Measurements from ENCODE around the gene FAM53A.
"Not testable (repeated sequence)": the region's sequence is repeated elsewhere in the genome, so short reads cannot be mapped to it uniquely, and the experiment has no call there.

The FAM53A gene

GRCh38 chr4:1607436-1608195, 76.5 kb downstream of the FAM53A start:
- H3K27me3 ChIP-seq (ENCODE audit: control insufficient read depth in 1 of 2, insufficient read depth in 1 of 2, low read length in 2 of 2), result peaks cover 0 to 37% of the 10 kb centered on the region in 2 experiments
- not testable (repeated sequence) for H4K8ac ChIP-seq (ENCODE audit: low read length); H2BK120ac ChIP-seq (ENCODE audit: low read depth, low read length); H3K14ac ChIP-seq (ENCODE audit: low read length in 2 of 2); H3K27ac ChIP-seq (ENCODE audit: low read length, poor library complexity, severe bottlenecking); H3K4me3 ChIP-seq (ENCODE audit: insufficient read depth in 1 of 2, low read depth in 1 of 2, low read length in 2 of 2); H3K4ac ChIP-seq (ENCODE audit: low read depth in 1 of 2, low read length in 2 of 2); H2AK5ac ChIP-seq (ENCODE audit: low read length, severe bottlenecking); H3K79me1 ChIP-seq (replicated peaks; ENCODE audit: low read length, poor library complexity, severe bottlenecking); H3K23ac ChIP-seq (ENCODE audit: low read length in 2 of 2); H4K91ac ChIP-seq (ENCODE audit: low read length); H2BK15ac ChIP-seq (ENCODE audit: low read depth, poor library complexity, severe bottlenecking); H2BK12ac ChIP-seq (ENCODE audit: low read length in 2 of 2); H3K9me3 ChIP-seq (ENCODE audit: control insufficient read depth, low read length); H3K4me2 ChIP-seq (ENCODE audit: low read length, poor library complexity, severe bottlenecking); H2BK5ac ChIP-seq (ENCODE audit: low read depth, low read length, poor library complexity, severe bottlenecking); DNase-seq; H3K9ac ChIP-seq (ENCODE audit: low read length); H2AFZ ChIP-seq (ENCODE audit: low read depth, low read length); H3K36me3 ChIP-seq (ENCODE audit: control insufficient read depth in 1 of 2, insufficient read depth in 2 of 2, low read depth in 1 of 2, low read length in 2 of 2); H3K4me1 ChIP-seq (ENCODE audit: control insufficient read depth, insufficient read depth, low read depth, low read length); H3K18ac ChIP-seq (ENCODE audit: low read depth in 1 of 2, low read length in 2 of 2)
- WGBS, result 90% methylated on average over 23 of the region's 23 CpGs

GRCh38 chr4:1604706-1605205, 79.4 kb downstream of the FAM53A start:
- no peak overlapping the region for H4K91ac ChIP-seq (ENCODE audit: low read length)
- H3K9ac ChIP-seq (ENCODE audit: low read length), result no peak overlapping the region
- no peak overlapping the region for H2BK5ac ChIP-seq (ENCODE audit: low read depth, low read length, poor library complexity, severe bottlenecking)
- H2BK120ac ChIP-seq (ENCODE audit: low read depth, low read length), result no peak overlapping the region
- no peak overlapping the region for H3K14ac ChIP-seq (ENCODE audit: low read length in 2 of 2)
- 65% methylated on average over 19 of the region's 19 CpGs for WGBS
- no peak overlapping the region for H2AFZ ChIP-seq (ENCODE audit: low read depth, low read length)
- DNase-seq, result no peak
- H3K27ac ChIP-seq (ENCODE audit: low read length, poor library complexity, severe bottlenecking), result no peak overlapping the region
- H3K79me1 ChIP-seq (replicated peaks; ENCODE audit: low read length, poor library complexity, severe bottlenecking), result no peaks in the 10 kb centered on the region
- no peak overlapping the region for H4K8ac ChIP-seq (ENCODE audit: low read length)
- H2BK15ac ChIP-seq (ENCODE audit: low read depth, poor library complexity, severe bottlenecking), result no peak overlapping the region
- H3K4me2 ChIP-seq (ENCODE audit: low read length, poor library complexity, severe bottlenecking), result no peak overlapping the region
- H3K4ac ChIP-seq (ENCODE audit: low read depth in 1 of 2, low read length in 2 of 2), result no peak overlapping the region
- no peaks in the 10 kb centered on the region for H3K9me3 ChIP-seq (ENCODE audit: control insufficient read depth, low read length)
- H2BK12ac ChIP-seq (ENCODE audit: low read length in 2 of 2), result no peak overlapping the region
- no peak overlapping the region for H2AK5ac ChIP-seq (ENCODE audit: low read length, severe bottlenecking)
- no peak overlapping the region for H3K4me3 ChIP-seq (ENCODE audit: insufficient read depth in 1 of 2, low read depth in 1 of 2, low read length in 2 of 2)
- H3K36me3 ChIP-seq (ENCODE audit: control insufficient read depth in 1 of 2, insufficient read depth in 2 of 2, low read depth in 1 of 2, low read length in 2 of 2), result no peaks in the 10 kb centered on the region
- peaks cover 5% of the 10 kb centered on the region for H3K4me1 ChIP-seq (ENCODE audit: control insufficient read depth, insufficient read depth, low read depth, low read length)
- no peak overlapping the region for H3K23ac ChIP-seq (ENCODE audit: low read length in 2 of 2)
- peaks cover 0 to 37% of the 10 kb centered on the region in 2 experiments for H3K27me3 ChIP-seq (ENCODE audit: control insufficient read depth in 1 of 2, insufficient read depth in 1 of 2, low read length in 2 of 2)
- H3K18ac ChIP-seq (ENCODE audit: low read depth in 1 of 2, low read length in 2 of 2), result no peak overlapping the region

- Histone ChIP-seq H2BK12ac (ENCODE audit: low read length in 2 of 2) (no peak overlapping the region), H2BK120ac (ENCODE audit: low read depth, low read length) (no peak overlapping the region), H3K36me3 (ENCODE audit: control insufficient read depth in 1 of 2, insufficient read depth in 2 of 2, low read depth in 1 of 2, low read length in 2 of 2) (no peaks in the 10 kb centered on the region), H3K23ac (ENCODE audit: low read length in 2 of 2) (no peak overlapping the region), H3K4me2 (ENCODE audit: low read length, poor library complexity, severe bottlenecking) (no peak overlapping the region), H3K4me1 (ENCODE audit: control insufficient read depth, insufficient read depth, low read depth, low read length) (peaks cover 5% of the 10 kb centered on the region), H3K27ac (ENCODE audit: low read length, poor library complexity, severe bottlenecking) (no peak overlapping the region), H3K27me3 (ENCODE audit: control insufficient read depth in 1 of 2, insufficient read depth in 1 of 2, low read length in 2 of 2) (peaks cover 0 to 37% of the 10 kb centered on the region in 2 experiments), H2BK5ac (ENCODE audit: low read depth, low read length, poor library complexity, severe bottlenecking) (no peak overlapping the region), H3K79me1 (replicated peaks; ENCODE audit: low read length, poor library complexity, severe bottlenecking) (no peaks in the 10 kb centered on the region), H2AK5ac (ENCODE audit: low read length, severe bottlenecking) (no peak overlapping the region), H4K91ac (ENCODE audit: low read length) (no peak overlapping the region), H2BK15ac (ENCODE audit: low read depth, poor library complexity, severe bottlenecking) (no peak overlapping the region), H3K4me3 (ENCODE audit: insufficient read depth in 1 of 2, low read depth in 1 of 2, low read length in 2 of 2) (no peak overlapping the region), H3K9ac (ENCODE audit: low read length) (no peak overlapping the region), H3K14ac (ENCODE audit: low read length in 2 of 2) (no peak overlapping the region), H3K18ac (ENCODE audit: low read depth in 1 of 2, low read length in 2 of 2) (no peak overlapping the region), H3K9me3 (ENCODE audit: control insufficient read depth, low read length) (no peaks in the 10 kb centered on the region), H3K4ac (ENCODE audit: low read depth in 1 of 2, low read length in 2 of 2) (no peak overlapping the region), H2AFZ (ENCODE audit: low read depth, low read length) (no peak overlapping the region), H4K8ac (ENCODE audit: low read length) (no peak overlapping the region)
- 76% methylated on average over 23 of the region's 23 CpGs for WGBS
- DNase-seq, result no peak
These were observed 79.9 kb downstream of the FAM53A start for GRCh38 chr4:1604181-1604705.

- no peaks in the 10 kb centered on the region for H3K9me3 ChIP-seq (ENCODE audit: control insufficient read depth, low read length)
- no peak overlapping the region for H4K91ac ChIP-seq (ENCODE audit: low read length)
- no peak overlapping the region for H2AFZ ChIP-seq (ENCODE audit: low read depth, low read length)
- no peak overlapping the region for H3K4me3 ChIP-seq (ENCODE audit: insufficient read depth in 1 of 2, low read depth in 1 of 2, low read length in 2 of 2)
- H2BK5ac ChIP-seq (ENCODE audit: low read depth, low read length, poor library complexity, severe bottlenecking), result no peak overlapping the region
- no peak overlapping the region for H3K14ac ChIP-seq (ENCODE audit: low read length in 2 of 2)
- DNase-seq, result no peak
- H3K4ac ChIP-seq (ENCODE audit: low read depth in 1 of 2, low read length in 2 of 2), result no peak overlapping the region
- H2BK15ac ChIP-seq (ENCODE audit: low read depth, poor library complexity, severe bottlenecking), result no peak overlapping the region
- WGBS, result 82% methylated on average over 17 of the region's 17 CpGs
- no peak overlapping the region for H4K8ac ChIP-seq (ENCODE audit: low read length)
- H3K9ac ChIP-seq (ENCODE audit: low read length), result no peak overlapping the region
- H2AK5ac ChIP-seq (ENCODE audit: low read length, severe bottlenecking), result no peak overlapping the region
- peaks cover 5% of the 10 kb centered on the region for H3K4me1 ChIP-seq (ENCODE audit: control insufficient read depth, insufficient read depth, low read depth, low read length)
- no peak overlapping the region for H3K23ac ChIP-seq (ENCODE audit: low read length in 2 of 2)
- no peaks in the 10 kb centered on the region for H3K79me1 ChIP-seq (replicated peaks; ENCODE audit: low read length, poor library complexity, severe bottlenecking)
- peaks cover 0 to 34% of the 10 kb centered on the region in 2 experiments for H3K27me3 ChIP-seq (ENCODE audit: control insufficient read depth in 1 of 2, insufficient read depth in 1 of 2, low read length in 2 of 2)
- no peaks in the 10 kb centered on the region for H3K36me3 ChIP-seq (ENCODE audit: control insufficient read depth in 1 of 2, insufficient read depth in 2 of 2, low read depth in 1 of 2, low read length in 2 of 2)
- no peak overlapping the region for H3K4me2 ChIP-seq (ENCODE audit: low read length, poor library complexity, severe bottlenecking)
- no peak overlapping the region for H2BK12ac ChIP-seq (ENCODE audit: low read length in 2 of 2)
- no peak overlapping the region for H3K27ac ChIP-seq (ENCODE audit: low read length, poor library complexity, severe bottlenecking)
- no peak overlapping the region for H3K18ac ChIP-seq (ENCODE audit: low read depth in 1 of 2, low read length in 2 of 2)
- H2BK120ac ChIP-seq (ENCODE audit: low read depth, low read length), result no peak overlapping the region
These were observed 80.5 kb downstream of the FAM53A start for GRCh38 chr4:1603413-1604135.
